ENCODE results near the gene BCL11A.

BCL11A gene

GRCh38 chr2:60551240-60552077, 2.0 kb downstream of the BCL11A start:
- no peaks in the 10 kb centered on the region for H3K27me3 ChIP-seq (ENCODE audit: control insufficient read depth, insufficient read depth, low read length)
- peak overlapping the region; percentile 93 for H3K4me3 ChIP-seq (ENCODE audit: low read depth, low read length)
- H3K36me3 ChIP-seq (ENCODE audit: control insufficient read depth, insufficient read depth, low read length): peaks cover 7% of the 10 kb centered on the region
- H3K9ac ChIP-seq (ENCODE audit: low read depth, low read length): peak overlapping the region; percentile 89
- peaks cover 28% of the 10 kb centered on the region for H3K4me1 ChIP-seq (ENCODE audit: control insufficient read depth, insufficient read depth, low read length)
- H3K27ac ChIP-seq (ENCODE audit: low read depth, low read length): peak overlapping the region; percentile 97
- H3K9me3 ChIP-seq (ENCODE audit: control insufficient read depth, insufficient read depth, low read length): no peaks in the 10 kb centered on the region

GRCh38 chr2:60550984-60551239, 2.5 kb downstream of the BCL11A start:
- H3K9ac ChIP-seq (ENCODE audit: low read depth, low read length): peak overlapping the region; percentile 89; the same call in 1 of the 2 replicates
- H3K9me3 ChIP-seq (ENCODE audit: control insufficient read depth, insufficient read depth, low read length): no peaks in the 10 kb centered on the region
- H3K36me3 ChIP-seq (ENCODE audit: control insufficient read depth, insufficient read depth, low read length): peaks cover 12% of the 10 kb centered on the region
- no peaks in the 10 kb centered on the region for H3K27me3 ChIP-seq (ENCODE audit: control insufficient read depth, insufficient read depth, low read length)
- peaks cover 28% of the 10 kb centered on the region for H3K4me1 ChIP-seq (ENCODE audit: control insufficient read depth, insufficient read depth, low read length)
- H3K27ac ChIP-seq (ENCODE audit: low read depth, low read length): peak overlapping the region; percentile 97
- H3K4me3 ChIP-seq (ENCODE audit: low read depth, low read length): peak overlapping the region; percentile 93

GRCh38 chr2:60550178-60550983, 3.1 kb downstream of the BCL11A start:
- H3K9me3 ChIP-seq (ENCODE audit: control insufficient read depth, insufficient read depth, low read length): no peaks in the 10 kb centered on the region
- peak overlapping the region; percentile 80 for H3K9ac ChIP-seq (ENCODE audit: low read depth, low read length)
- peaks cover 18% of the 10 kb centered on the region for H3K36me3 ChIP-seq (ENCODE audit: control insufficient read depth, insufficient read depth, low read length)
- peaks cover 33% of the 10 kb centered on the region for H3K4me1 ChIP-seq (ENCODE audit: control insufficient read depth, insufficient read depth, low read length)
- H3K27me3 ChIP-seq (ENCODE audit: control insufficient read depth, insufficient read depth, low read length): no peaks in the 10 kb centered on the region
- H3K4me3 ChIP-seq (ENCODE audit: low read depth, low read length): peak overlapping the region; percentile 93
- peak overlapping the region; percentile 97 for H3K27ac ChIP-seq (ENCODE audit: low read depth, low read length)

GRCh38 chr2:60549928-60550177, 3.6 kb downstream of the BCL11A start:
- Histone ChIP-seq H3K36me3 (ENCODE audit: control insufficient read depth, insufficient read depth, low read length) (peaks cover 23% of the 10 kb centered on the region), H3K4me1 (ENCODE audit: control insufficient read depth, insufficient read depth, low read length) (peaks cover 39% of the 10 kb centered on the region), H3K9me3 (ENCODE audit: control insufficient read depth, insufficient read depth, low read length) (no peaks in the 10 kb centered on the region), H3K27me3 (ENCODE audit: control insufficient read depth, insufficient read depth, low read length) (no peaks in the 10 kb centered on the region), H3K9ac (ENCODE audit: low read depth, low read length) (peak overlapping the region; percentile 80), H3K27ac (ENCODE audit: low read depth, low read length) (peak overlapping the region; percentile 97), H3K4me3 (ENCODE audit: low read depth, low read length) (peak overlapping the region; percentile 93)

- Histone ChIP-seq H3K27me3 (ENCODE audit: control insufficient read depth, insufficient read depth, low read length) (no peaks in the 10 kb centered on the region), H3K4me3 (ENCODE audit: low read depth, low read length) (peak overlapping the region; percentile 93), H3K36me3 (ENCODE audit: control insufficient read depth, insufficient read depth, low read length) (peaks cover 28% of the 10 kb centered on the region), H3K9me3 (ENCODE audit: control insufficient read depth, insufficient read depth, low read length) (no peaks in the 10 kb centered on the region), H3K9ac (ENCODE audit: low read depth, low read length) (peak overlapping the region; percentile 80), H3K27ac (ENCODE audit: low read depth, low read length) (peak overlapping the region; percentile 97), H3K4me1 (ENCODE audit: control insufficient read depth, insufficient read depth, low read length) (peaks cover 43% of the 10 kb centered on the region)
Observed at GRCh38 chr2:60549238-60549927, 4.1 kb downstream of the BCL11A start.

- no peaks in the 10 kb centered on the region for H3K27me3 ChIP-seq (ENCODE audit: control insufficient read depth, insufficient read depth, low read length)
- peak overlapping the region; percentile 93 for H3K4me3 ChIP-seq (ENCODE audit: low read depth, low read length)
- peak overlapping the region; percentile 97 for H3K27ac ChIP-seq (ENCODE audit: low read depth, low read length)
Observed at GRCh38 chr2:60548845-60549237, 4.6 kb downstream of the BCL11A start.

GRCh38 chr2:60548311-60548710, 5.1 kb downstream of the BCL11A start:
- peaks cover 53% of the 10 kb centered on the region for H3K4me1 ChIP-seq (ENCODE audit: control insufficient read depth, insufficient read depth, low read length)
- peak overlapping the region; percentile 97 for H3K27ac ChIP-seq (ENCODE audit: low read depth, low read length)
- H3K4me3 ChIP-seq (ENCODE audit: low read depth, low read length): peak overlapping the region; percentile 93
- H3K9me3 ChIP-seq (ENCODE audit: control insufficient read depth, insufficient read depth, low read length): no peaks in the 10 kb centered on the region
- peaks cover 38% of the 10 kb centered on the region for H3K36me3 ChIP-seq (ENCODE audit: control insufficient read depth, insufficient read depth, low read length)
- H3K27me3 ChIP-seq (ENCODE audit: control insufficient read depth, insufficient read depth, low read length): no peaks in the 10 kb centered on the region
- H3K9ac ChIP-seq (ENCODE audit: low read depth, low read length): no peak overlapping the region

More at GRCh38 chr2:60548845-60549237, 4.6 kb downstream of the BCL11A start:
- H3K36me3 ChIP-seq (ENCODE audit: control insufficient read depth, insufficient read depth, low read length): peaks cover 33% of the 10 kb centered on the region
- H3K9ac ChIP-seq (ENCODE audit: low read depth, low read length): peak overlapping the region; percentile 80
- H3K4me1 ChIP-seq (ENCODE audit: control insufficient read depth, insufficient read depth, low read length): peaks cover 49% of the 10 kb centered on the region
- no peaks in the 10 kb centered on the region for H3K9me3 ChIP-seq (ENCODE audit: control insufficient read depth, insufficient read depth, low read length)

- Histone ChIP-seq H3K4me1 (ENCODE audit: control insufficient read depth, insufficient read depth, low read length) (peaks cover 55% of the 10 kb centered on the region), H3K27me3 (ENCODE audit: control insufficient read depth, insufficient read depth, low read length) (no peaks in the 10 kb centered on the region), H3K4me3 (ENCODE audit: low read depth, low read length) (peak overlapping the region; percentile 93), H3K27ac (ENCODE audit: low read depth, low read length) (peak overlapping the region; percentile 97), H3K9me3 (ENCODE audit: control insufficient read depth, insufficient read depth, low read length) (no peaks in the 10 kb centered on the region), H3K36me3 (ENCODE audit: control insufficient read depth, insufficient read depth, low read length) (peaks cover 43% of the 10 kb centered on the region), H3K9ac (ENCODE audit: low read depth, low read length) (no peak overlapping the region)
Observed at GRCh38 chr2:60547841-60548240, 5.6 kb downstream of the BCL11A start.

GRCh38 chr2:60546756-60547420, 6.6 kb downstream of the BCL11A start:
- no peak overlapping the region; the same call in 1 of the 2 replicates for H3K4me3 ChIP-seq (ENCODE audit: low read depth, low read length)
- no peak overlapping the region for H3K9ac ChIP-seq (ENCODE audit: low read depth, low read length)
- no peaks in the 10 kb centered on the region for H3K9me3 ChIP-seq (ENCODE audit: control insufficient read depth, insufficient read depth, low read length)
- no peaks in the 10 kb centered on the region for H3K27me3 ChIP-seq (ENCODE audit: control insufficient read depth, insufficient read depth, low read length)
- H3K36me3 ChIP-seq (ENCODE audit: control insufficient read depth, insufficient read depth, low read length): peaks cover 51% of the 10 kb centered on the region
- peaks cover 55% of the 10 kb centered on the region for H3K4me1 ChIP-seq (ENCODE audit: control insufficient read depth, insufficient read depth, low read length)
- no peak overlapping the region for H3K27ac ChIP-seq (ENCODE audit: low read depth, low read length)

- Histone ChIP-seq H3K9ac (ENCODE audit: low read depth, low read length) (no peak overlapping the region), H3K36me3 (ENCODE audit: control insufficient read depth, insufficient read depth, low read length) (peaks cover 67% of the 10 kb centered on the region), H3K4me3 (ENCODE audit: low read depth, low read length) (no peak overlapping the region), H3K27me3 (ENCODE audit: control insufficient read depth, insufficient read depth, low read length) (no peaks in the 10 kb centered on the region), H3K27ac (ENCODE audit: low read depth, low read length) (no peak overlapping the region), H3K4me1 (ENCODE audit: control insufficient read depth, insufficient read depth, low read length) (peaks cover 61% of the 10 kb centered on the region), H3K9me3 (ENCODE audit: control insufficient read depth, insufficient read depth, low read length) (no peaks in the 10 kb centered on the region)
Observed at GRCh38 chr2:60544954-60545560, 8.4 kb downstream of the BCL11A start.

Measured in HUES48 (cell line).